AG10803 (cell line): Measurements from ENCODE around the gene TMEM106C.
A peak's percentile ranks its signal among the peaks of the same experiment; 100 is the strongest.

ENCODE experiments used
- DNase-seq: peaks from one replicate; pipeline ENCODE4 v3.0.0; 2010; ENCODE audit warnings: low read depth
- H3K4me3 ChIP-seq: 2 replicates; pipeline ENCODE4 v1.5.1; 2011; ENCODE audit warnings: mild to moderate bottlenecking, low read length, control low read depth
- CTCF ChIP-seq: conservative IDR thresholded peaks from 2 replicates; pipeline ENCODE4 v1.5.1; 2011; ENCODE audit warnings: mild to moderate bottlenecking, low read length, control low read depth, inconsistent platforms

The TMEM106C gene

DNA sequence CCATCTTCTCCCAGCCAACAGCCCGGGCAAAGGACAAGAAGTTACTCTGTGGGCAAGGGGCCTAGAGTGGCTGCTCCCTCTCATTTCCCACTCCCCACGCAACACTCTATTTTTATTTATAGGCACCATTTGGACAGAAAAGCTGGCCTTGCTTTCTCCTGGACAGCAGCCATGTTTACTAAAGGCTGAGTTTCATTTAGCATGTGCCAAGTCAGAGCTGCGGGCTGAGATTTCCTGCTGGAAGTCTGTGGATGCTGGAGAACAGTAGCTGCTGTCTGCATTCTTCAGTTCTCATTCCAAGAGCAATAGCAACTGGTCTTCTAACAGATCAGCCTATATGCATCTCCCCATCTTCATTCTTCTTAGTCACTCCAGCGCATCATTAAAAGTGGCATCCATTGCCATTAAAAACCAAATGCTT is 32.6 kb downstream of the TMEM106C start:
- peak; percentile 74 for DNase-seq
- H3K4me3 ChIP-seq: no peak overlapping the region
- no peak for TF ChIP-seq CTCF

GRCh38 chr12:47997321-47997720 is 33.9 kb downstream of the TMEM106C start:
- H3K4me3 ChIP-seq: no peak overlapping the region
- DNase-seq: no peak
- TF ChIP-seq CTCF: no peak

- no peak for DNase-seq
- no peak overlapping the region for H3K4me3 ChIP-seq
- no peak for TF ChIP-seq CTCF
Observed at GRCh38 chr12:47999816-48000215, 36.4 kb downstream of the TMEM106C start.

DNA sequence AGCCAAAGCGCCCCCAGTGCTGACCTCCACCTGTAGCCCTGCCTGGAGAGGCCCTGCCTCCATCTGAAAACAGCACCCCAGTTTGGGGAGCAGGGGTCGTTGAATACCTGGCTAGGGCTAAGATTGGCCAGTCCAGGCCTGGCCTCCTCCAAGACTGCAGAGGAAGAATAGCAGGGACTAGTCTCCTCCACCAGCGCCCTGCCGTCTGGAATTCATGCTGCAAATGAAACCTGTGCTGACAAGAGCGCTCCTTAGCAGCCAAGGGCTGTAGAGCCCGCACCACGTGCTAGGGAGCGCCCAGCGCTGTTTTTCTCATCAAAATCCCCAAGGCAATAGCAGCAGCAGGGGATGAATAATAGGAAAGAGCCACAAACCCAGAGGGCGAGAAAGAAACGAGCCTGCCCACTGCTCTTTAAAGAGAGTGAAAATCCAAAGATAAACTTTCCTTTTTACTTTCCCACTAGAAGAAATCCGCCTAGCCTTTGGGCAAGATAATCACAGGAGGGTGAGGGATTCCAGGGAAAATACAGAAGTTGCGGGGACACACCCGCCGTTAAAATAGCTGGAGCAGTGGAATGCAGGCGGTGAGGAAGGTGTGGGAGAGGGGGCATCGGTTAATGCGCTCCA is 37.6 kb downstream of the TMEM106C start:
- H3K4me3 ChIP-seq: peak overlapping the region; percentile 63

DNA sequence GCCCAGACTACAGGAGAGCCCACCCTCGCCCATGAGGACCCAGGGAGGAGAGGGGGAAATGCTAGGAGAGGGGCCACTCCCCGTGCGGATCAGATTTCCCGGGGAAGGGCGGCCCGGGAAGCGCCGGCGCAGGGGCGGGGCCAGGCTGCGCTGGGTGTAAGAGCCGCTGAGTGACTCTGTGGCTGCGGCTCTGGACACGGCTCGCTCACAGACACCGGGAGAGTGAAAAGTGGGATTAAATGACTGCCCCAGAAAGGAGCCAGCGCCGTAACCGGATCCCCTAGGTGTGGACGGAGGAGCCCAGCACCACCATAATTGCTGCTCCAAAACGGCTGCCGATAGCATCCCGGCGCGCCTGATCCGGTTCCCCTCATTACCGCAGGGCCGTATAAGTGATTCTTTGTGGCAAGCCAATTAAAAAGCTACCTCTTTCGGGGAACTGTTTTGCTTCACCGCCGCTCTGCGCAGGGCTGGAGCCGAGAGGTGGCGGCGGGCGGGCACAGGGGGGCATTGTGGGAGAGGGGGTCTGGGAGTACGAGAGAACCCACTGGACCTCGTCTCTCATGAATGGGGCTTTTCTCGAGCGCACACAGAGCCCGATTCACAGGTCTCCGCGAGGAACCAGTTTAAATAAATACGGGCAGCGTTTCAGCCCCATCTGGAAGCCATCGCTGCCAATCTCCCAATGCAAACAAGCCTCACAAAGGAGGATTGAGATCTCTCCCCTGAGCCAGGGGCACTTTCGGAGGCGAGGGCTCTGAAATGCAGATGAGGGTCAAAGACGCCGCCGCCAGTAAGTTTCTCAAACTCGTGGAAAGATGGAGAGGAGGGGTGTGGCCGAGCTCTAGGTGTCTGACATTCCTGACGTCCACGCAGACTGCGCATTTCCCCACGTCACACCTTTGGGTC is 38.4 kb downstream of the TMEM106C start:
- peak; percentile 16 for DNase-seq
- TF ChIP-seq CTCF: no peak
- H3K4me3 ChIP-seq: peak overlapping the region; percentile 63

More for the DNA sequence above, 37.6 kb downstream of the TMEM106C start:
- no peak for TF ChIP-seq CTCF
- peak; percentile 49 for DNase-seq

- TF ChIP-seq CTCF: no peak
- no peak for DNase-seq
- peak overlapping the region; percentile 63 for H3K4me3 ChIP-seq
Observed at GRCh38 chr12:48002414-48002730, 39.0 kb downstream of the TMEM106C start.

- no peak for TF ChIP-seq CTCF
- peak overlapping the region; percentile 63; the same call in 1 of the 2 replicates for H3K4me3 ChIP-seq
- DNase-seq: peak; percentile 21
Observed at GRCh38 chr12:48002773-48003218, 39.4 kb downstream of the TMEM106C start.
